ENCODE results near the gene MYL6.

DNA sequence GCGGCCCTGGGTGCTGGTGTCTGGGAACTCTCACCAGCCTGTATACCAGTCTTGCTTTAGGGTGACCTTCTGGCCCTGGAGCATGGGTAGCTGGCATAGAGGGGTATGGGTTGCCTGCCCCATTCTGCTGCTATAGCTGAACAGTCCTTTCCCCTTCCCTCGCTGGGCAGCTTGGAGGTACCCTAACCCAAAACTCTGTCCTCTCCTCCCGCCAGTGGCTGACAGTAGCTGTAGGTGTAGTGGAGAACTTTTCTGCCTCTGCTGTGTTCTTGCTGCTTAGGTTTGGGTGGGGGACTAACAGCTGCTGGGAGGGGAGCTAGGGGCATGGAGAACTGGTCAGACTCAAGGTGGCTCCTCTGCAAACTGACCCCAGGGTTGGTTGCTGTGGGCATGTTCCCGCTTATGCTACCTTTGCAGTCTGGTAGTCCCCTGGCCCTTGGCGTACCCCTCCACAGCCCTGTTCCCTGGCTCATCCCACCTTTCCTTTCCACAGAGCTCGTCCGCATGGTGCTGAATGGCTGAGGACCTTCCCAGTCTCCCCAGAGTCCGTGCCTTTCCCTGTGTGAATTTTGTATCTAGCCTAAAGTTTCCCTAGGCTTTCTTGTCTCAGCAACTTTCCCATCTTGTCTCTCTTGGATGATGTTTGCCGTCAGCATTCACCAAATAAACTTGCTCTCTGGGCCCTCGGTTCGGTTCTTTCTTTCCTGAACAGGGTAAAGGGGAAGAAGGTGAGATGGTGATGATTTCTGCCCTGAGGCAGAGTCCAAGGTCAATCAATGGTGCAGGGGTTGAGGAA, 2.9 kb downstream of the MYL6 start:
- no peak for TF ChIP-seq MYC (IDR thresholded peaks at IDR 0.05; ENCODE audit: insufficient read depth, insufficient read length, insufficient replicate concordance, low read length, severe bottlenecking)
- no peak; the same call in none of the 2 replicates for TF ChIP-seq POLR2A (IDR thresholded peaks at IDR 0.05; ENCODE audit: low read depth, low read length)
- TF ChIP-seq GABPA (IDR thresholded peaks at IDR 0.05; ENCODE audit: low read depth) = no peak
- TF ChIP-seq NR2C2 (IDR thresholded peaks at IDR 0.05; ENCODE audit: borderline replicate concordance, control insufficient read depth, insufficient read length, low read depth) = no peak
- TF ChIP-seq ATF3 (IDR thresholded peaks at IDR 0.05; ENCODE audit: borderline replicate concordance, extremely low read depth, low read depth, low read length) = no peak
- no peak for TF ChIP-seq TCF12 (IDR thresholded peaks at IDR 0.05; ENCODE audit: low read depth, low read length)
- TF ChIP-seq, protein P1, sequence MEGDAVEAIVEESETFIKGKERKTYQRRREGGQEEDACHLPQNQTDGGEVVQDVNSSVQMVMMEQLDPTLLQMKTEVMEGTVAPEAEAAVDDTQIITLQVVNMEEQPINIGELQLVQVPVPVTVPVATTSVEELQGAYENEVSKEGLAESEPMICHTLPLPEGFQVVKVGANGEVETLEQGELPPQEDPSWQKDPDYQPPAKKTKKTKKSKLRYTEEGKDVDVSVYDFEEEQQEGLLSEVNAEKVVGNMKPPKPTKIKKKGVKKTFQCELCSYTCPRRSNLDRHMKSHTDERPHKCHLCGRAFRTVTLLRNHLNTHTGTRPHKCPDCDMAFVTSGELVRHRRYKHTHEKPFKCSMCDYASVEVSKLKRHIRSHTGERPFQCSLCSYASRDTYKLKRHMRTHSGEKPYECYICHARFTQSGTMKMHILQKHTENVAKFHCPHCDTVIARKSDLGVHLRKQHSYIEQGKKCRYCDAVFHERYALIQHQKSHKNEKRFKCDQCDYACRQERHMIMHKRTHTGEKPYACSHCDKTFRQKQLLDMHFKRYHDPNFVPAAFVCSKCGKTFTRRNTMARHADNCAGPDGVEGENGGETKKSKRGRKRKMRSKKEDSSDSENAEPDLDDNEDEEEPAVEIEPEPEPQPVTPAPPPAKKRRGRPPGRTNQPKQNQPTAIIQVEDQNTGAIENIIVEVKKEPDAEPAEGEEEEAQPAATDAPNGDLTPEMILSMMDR (IDR thresholded peaks at IDR 0.05 in 2 of 3, conservative IDR thresholded peaks at IDR 0.05 in 1 of 3; ENCODE audit: control insufficient read depth in 2 of 3, extremely low read depth in 1 of 3, insufficient read depth in 1 of 3, low read depth in 3 of 3, low read length in 3 of 3) = no peak
- TF ChIP-seq MEF2A (IDR thresholded peaks at IDR 0.05; ENCODE audit: insufficient read depth, low read depth, low read length) = no peak
